Trophoblast cell (in vitro differentiated cells and primary cell): Measurements from ENCODE around the gene TRPV4.

Experiments used
- DNase-seq, 2 donors: peaks; one replicate each; pipeline ENCODE4 v3.0.0-alpha.2; 2016
- H2AFZ ChIP-seq: 2 replicates; pipeline ENCODE4 v1.6.1; 2013; ENCODE audit warnings: low read length, moderate library complexity, mild to moderate bottlenecking; ENCODE audit not compliant: insufficient read depth, poor library complexity
- H2AK5ac ChIP-seq: 2 replicates; pipeline ENCODE4 v1.6.1; 2013; ENCODE audit warnings: mild to moderate bottlenecking, low read length
- H2BK120ac ChIP-seq: 2 replicates; pipeline ENCODE4 v1.6.1; 2013; ENCODE audit warnings: low read length, mild to moderate bottlenecking, moderate library complexity; ENCODE audit not compliant: insufficient read depth, poor library complexity
- H2BK12ac ChIP-seq: 2 replicates; pipeline ENCODE4 v1.6.1; 2013; ENCODE audit warnings: mild to moderate bottlenecking, low read length, moderate library complexity
- H2BK5ac ChIP-seq: 2 replicates; pipeline ENCODE4 v1.6.1; 2013; ENCODE audit warnings: low read length, low read depth, moderate library complexity, mild to moderate bottlenecking; ENCODE audit not compliant: poor library complexity
- H3K14ac ChIP-seq: 2 replicates; pipeline ENCODE4 v1.6.1; 2013; ENCODE audit warnings: mild to moderate bottlenecking, low read length
- H3K18ac ChIP-seq: 2 replicates; pipeline ENCODE4 v1.6.1; 2013; ENCODE audit warnings: mild to moderate bottlenecking, low read length
- H3K23ac ChIP-seq: 2 replicates; pipeline ENCODE4 v1.6.1; 2013; ENCODE audit warnings: low read length
- H3K27ac ChIP-seq: 2 replicates; pipeline ENCODE4 v1.5.1; 2013; ENCODE audit warnings: low read depth, mild to moderate bottlenecking, inconsistent platforms, low read length, moderate library complexity
- H3K27me3 ChIP-seq: 2 replicates; pipeline ENCODE4 v1.6.1; 2013; ENCODE audit warnings: inconsistent platforms, mild to moderate bottlenecking, low read length, moderate library complexity; ENCODE audit not compliant: insufficient read depth
- H3K36me3 ChIP-seq, 2 experiments: 1 replicate in 1 of 2; 2 replicates in 1 of 2; pipeline ENCODE4 v1.6.1; 2013; ENCODE audit warnings: low read length in 2 of 2, mild to moderate bottlenecking in 2 of 2, moderate library complexity in 1 of 2; ENCODE audit not compliant: insufficient read depth in 2 of 2, control insufficient read depth in 1 of 2
- H3K4ac ChIP-seq: 2 replicates; pipeline ENCODE4 v1.6.1; 2013; ENCODE audit warnings: low read depth, mild to moderate bottlenecking, low read length, moderate library complexity
- H3K4me1 ChIP-seq, 2 experiments: 1 replicate in 1 of 2; 2 replicates in 1 of 2; pipeline ENCODE4 v1.6.1; 2013; ENCODE audit warnings: low read length in 2 of 2, mild to moderate bottlenecking in 2 of 2, moderate library complexity in 1 of 2; ENCODE audit not compliant: insufficient read depth in 2 of 2, control insufficient read depth in 1 of 2
- H3K4me2 ChIP-seq: 2 replicates; pipeline ENCODE4 v1.6.1; 2013; ENCODE audit warnings: inconsistent platforms, mild to moderate bottlenecking, low read length, moderate library complexity
- H3K4me3 ChIP-seq: 2 replicates; pipeline ENCODE4 v1.5.1; 2013; ENCODE audit warnings: mild to moderate bottlenecking, low read depth, low read length, inconsistent platforms
- H3K79me1 ChIP-seq: one replicate; pipeline ENCODE4 v1.6.1; 2013; ENCODE audit warnings: low read length
- H3K79me2 ChIP-seq: 2 replicates; pipeline ENCODE4 v1.6.1; 2013; ENCODE audit warnings: low read length, mild to moderate bottlenecking; ENCODE audit not compliant: control insufficient read depth, insufficient read depth, poor library complexity
- H3K9ac ChIP-seq: 2 replicates; pipeline ENCODE4 v1.6.1; 2013; ENCODE audit warnings: mild to moderate bottlenecking, low read length
- H3K9me3 ChIP-seq: 2 replicates; pipeline ENCODE4 v1.6.1; 2013; ENCODE audit warnings: low read depth, mild to moderate bottlenecking, control low read depth, inconsistent platforms, low read length; ENCODE audit not compliant: insufficient read depth
- H4K12ac ChIP-seq: 2 replicates; pipeline ENCODE4 v1.6.1; 2013; ENCODE audit warnings: low read depth, mild to moderate bottlenecking, low read length, moderate library complexity
- H4K8ac ChIP-seq: 2 replicates; pipeline ENCODE4 v1.6.1; 2013; ENCODE audit warnings: low read depth, mild to moderate bottlenecking, low read length, moderate library complexity
- H4K91ac ChIP-seq: one replicate; pipeline ENCODE4 v1.6.1; 2013; ENCODE audit warnings: low read depth, mild to moderate bottlenecking, low read length, moderate library complexity
- WGBS: extraction: QIAGEN DNeasy Blood & Tissue Kit; methylation state at CpG from one replicate; pipeline ENCODE4 v1.1.7; 2013; ENCODE audit warnings: missing lambda C conversion rate; ENCODE audit not compliant: insufficient read length, insufficient coverage; ENCODE audit errors: extremely low coverage; 5-methylcytosine and 5-hydroxymethylcytosine counted together

The TRPV4 gene

DNA sequence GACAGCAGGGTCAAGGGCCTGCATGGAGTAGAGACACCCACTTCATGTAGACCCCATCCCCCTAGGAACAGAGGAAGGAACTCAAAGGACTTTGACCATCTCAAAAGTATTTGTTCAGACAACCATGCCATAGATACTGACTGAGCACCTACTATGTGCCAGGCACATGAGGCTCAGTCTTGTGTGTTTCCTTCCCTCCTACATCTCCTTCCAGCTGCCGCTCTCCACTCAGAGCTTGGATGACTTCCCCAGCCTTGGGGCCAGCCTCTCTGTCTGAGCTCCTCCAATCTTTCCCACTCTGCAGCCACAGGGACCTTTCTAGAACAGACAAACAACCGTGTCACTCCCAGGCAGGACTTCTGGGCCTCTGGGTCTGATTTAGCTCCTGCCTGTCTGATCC, 2.5 kb downstream of the TRPV4 start:
- H2BK12ac ChIP-seq, result no peak overlapping the region
- H3K27ac ChIP-seq, result no peak overlapping the region
- no peak overlapping the region for H3K14ac ChIP-seq
- H3K23ac ChIP-seq, result no peak overlapping the region
- H2BK5ac ChIP-seq, result no peak overlapping the region
- no peak overlapping the region for H3K9ac ChIP-seq
- no peak overlapping the region for H2BK120ac ChIP-seq
- no peak overlapping the region for H4K12ac ChIP-seq
- H2AK5ac ChIP-seq, result no peak overlapping the region
- H3K4ac ChIP-seq, result no peak overlapping the region
- H3K36me3 ChIP-seq, result no peaks in the 10 kb centered on the region
- peaks cover 4 to 11% of the 10 kb centered on the region in 2 experiments for H3K4me1 ChIP-seq
- H3K27me3 ChIP-seq, result no peaks in the 10 kb centered on the region
- H3K79me2 ChIP-seq, result peaks cover 4% of the 10 kb centered on the region
- no peak overlapping the region for H4K91ac ChIP-seq
- no peak overlapping the region for H4K8ac ChIP-seq
- WGBS, result no CpG with 5 or more reads among the region's 2 CpGs
- no peak overlapping the region for H3K4me2 ChIP-seq
- H3K18ac ChIP-seq, result no peak overlapping the region
- no peak for DNase-seq
- no peak overlapping the region for H2AFZ ChIP-seq
- peaks cover 5% of the 10 kb centered on the region for H3K79me1 ChIP-seq
- no peaks in the 10 kb centered on the region for H3K9me3 ChIP-seq
- no peak overlapping the region for H3K4me3 ChIP-seq

DNA sequence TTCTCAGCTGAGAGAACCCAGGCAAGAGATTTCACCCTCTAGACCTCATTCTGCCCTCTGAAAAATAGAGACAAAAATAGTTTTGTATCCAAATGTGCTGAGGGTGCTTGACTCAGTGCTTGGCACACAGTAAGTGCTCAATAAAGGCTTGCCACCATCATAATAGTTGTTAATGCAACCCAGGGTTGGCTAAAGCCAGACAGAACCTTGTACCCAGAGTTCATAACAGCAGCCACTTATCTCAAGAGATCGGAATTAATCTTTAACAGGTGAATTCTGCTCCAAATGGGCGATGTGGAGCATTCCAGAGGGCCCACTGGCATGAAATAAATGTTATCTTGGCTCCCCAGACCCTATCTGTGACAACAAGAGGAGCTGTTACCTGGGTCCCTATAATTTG, 2.9 kb downstream of the TRPV4 start:
- Histone ChIP-seq H3K18ac (no peak overlapping the region), H3K4me3 (no peak overlapping the region), H3K9me3 (no peaks in the 10 kb centered on the region), H3K4ac (no peak overlapping the region), H2BK120ac (no peak overlapping the region), H4K12ac (no peak overlapping the region), H4K8ac (no peak overlapping the region), H4K91ac (no peak overlapping the region), H3K14ac (no peak overlapping the region), H3K79me1 (peaks cover 5% of the 10 kb centered on the region), H3K36me3 (no peaks in the 10 kb centered on the region), H2BK5ac (no peak overlapping the region), H3K79me2 (peaks cover 4% of the 10 kb centered on the region), H3K4me1 (peaks cover 4 to 11% of the 10 kb centered on the region in 2 experiments), H3K9ac (no peak overlapping the region), H2AK5ac (no peak overlapping the region), H2AFZ (no peak overlapping the region), H3K4me2 (no peak overlapping the region), H2BK12ac (no peak overlapping the region), H3K23ac (no peak overlapping the region), H3K27me3 (no peaks in the 10 kb centered on the region), H3K27ac (no peak overlapping the region)
- no CpG with 5 or more reads among the region's 2 CpGs for WGBS
- DNase-seq, result no peak

DNA sequence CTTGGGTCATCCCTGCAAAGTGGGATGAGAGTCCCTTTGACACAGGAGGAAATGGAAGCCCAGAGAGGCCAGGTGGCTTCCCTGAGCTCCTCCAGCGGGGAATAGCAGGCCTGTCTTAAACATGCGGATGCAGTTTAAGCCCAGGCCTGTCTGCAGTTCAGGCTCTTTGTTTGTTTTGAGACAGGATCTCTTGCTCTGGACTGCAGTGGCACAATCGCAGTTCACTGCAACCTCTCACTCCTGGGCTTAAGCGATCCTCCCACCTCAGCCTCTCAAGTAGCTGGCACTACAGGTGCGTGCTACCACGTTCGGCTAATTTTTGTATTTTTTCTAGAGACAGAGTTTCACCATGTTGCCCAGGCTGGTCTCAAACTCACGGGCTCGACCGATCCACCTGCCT, 3.5 kb downstream of the TRPV4 start:
- Histone ChIP-seq H3K4me2 (no peak overlapping the region), H3K27ac (no peak overlapping the region), H3K4me3 (no peak overlapping the region), H3K4ac (no peak overlapping the region), H4K12ac (no peak overlapping the region), H4K8ac (no peak overlapping the region), H3K79me2 (peaks cover 4% of the 10 kb centered on the region), H3K18ac (no peak overlapping the region), H3K27me3 (no peaks in the 10 kb centered on the region), H2BK120ac (no peak overlapping the region), H3K36me3 (no peaks in the 10 kb centered on the region), H2BK5ac (no peak overlapping the region), H3K23ac (no peak overlapping the region), H3K79me1 (peaks cover 5% of the 10 kb centered on the region), H3K14ac (no peak overlapping the region), H3K9me3 (no peaks in the 10 kb centered on the region), H3K4me1 (peaks cover 4 to 11% of the 10 kb centered on the region in 2 experiments), H2AFZ (no peak overlapping the region), H4K91ac (no peak overlapping the region), H3K9ac (no peak overlapping the region), H2BK12ac (no peak overlapping the region), H2AK5ac (no peak overlapping the region)
- no CpG with 5 or more reads among the region's 10 CpGs for WGBS
- no peak for DNase-seq

DNA sequence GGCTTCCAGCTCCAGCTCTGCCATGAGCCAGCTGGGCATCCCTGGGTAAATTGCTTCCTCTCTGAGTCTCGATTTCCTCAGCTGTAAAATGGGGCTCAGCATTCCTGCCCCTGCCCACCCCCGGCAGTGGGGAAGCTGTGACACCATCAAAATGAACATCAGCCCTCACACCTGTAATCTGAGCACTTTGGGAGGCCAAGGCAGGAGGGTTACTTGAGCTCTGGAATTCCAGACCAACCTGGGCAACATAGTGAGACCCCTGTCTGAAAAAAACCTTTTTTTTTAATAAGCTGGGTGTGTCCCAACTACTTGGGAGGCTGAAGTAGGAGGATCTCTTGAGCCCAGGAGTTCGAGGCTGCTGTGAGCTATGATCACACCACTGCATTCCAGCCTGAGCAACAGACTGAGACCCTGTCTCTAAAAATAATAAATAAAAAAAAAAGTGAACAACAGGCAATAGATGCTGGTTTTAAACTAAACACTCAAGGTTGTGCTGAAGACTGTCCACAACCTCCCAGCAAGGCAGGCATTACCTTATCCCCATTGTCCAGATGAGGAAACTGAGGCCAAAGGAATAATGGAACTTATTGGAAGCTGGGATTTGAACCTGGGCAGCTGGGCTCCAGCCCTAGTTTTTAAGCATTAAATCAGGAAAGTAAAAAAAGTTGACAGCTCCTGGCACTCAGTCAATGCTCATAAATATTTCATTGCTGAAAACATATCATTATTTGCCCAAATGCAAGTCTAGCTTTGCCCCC, 4.3 kb downstream of the TRPV4 start:
- Histone ChIP-seq H3K79me2 (peaks cover 4% of the 10 kb centered on the region), H3K36me3 (no peaks in the 10 kb centered on the region), H3K9ac (no peak overlapping the region), H2BK12ac (no peak overlapping the region), H2AFZ (no peak overlapping the region), H4K8ac (no peak overlapping the region), H3K14ac (no peak overlapping the region), H3K79me1 (peaks cover 5% of the 10 kb centered on the region), H3K23ac (no peak overlapping the region), H4K91ac (no peak overlapping the region), H3K9me3 (no peaks in the 10 kb centered on the region), H2AK5ac (no peak overlapping the region), H2BK120ac (no peak overlapping the region), H3K18ac (no peak overlapping the region), H3K4ac (no peak overlapping the region), H3K27ac (no peak overlapping the region), H2BK5ac (no peak overlapping the region), H3K27me3 (no peaks in the 10 kb centered on the region), H3K4me3 (no peak overlapping the region), H3K4me1 (peaks cover 4 to 11% of the 10 kb centered on the region in 2 experiments), H3K4me2 (no peak overlapping the region), H4K12ac (no peak overlapping the region)
- WGBS, result no CpG with 5 or more reads among the region's 3 CpGs
- no peak for DNase-seq
